Mesendoderm (in vitro differentiated cells): ENCODE data around the gene HGFAC.

Experiments used
- DNase-seq: peaks from one replicate; pipeline ENCODE4 v3.0.0; 2013
- H2AK5ac ChIP-seq: 2 replicates; pipeline ENCODE4 v1.6.1; 2013; ENCODE audit warnings: low read length, inconsistent platforms
- H2BK120ac ChIP-seq: 2 replicates; pipeline ENCODE4 v1.6.1; 2013; ENCODE audit warnings: low read depth, mild to moderate bottlenecking, low read length, moderate library complexity, mixed read lengths
- H2BK15ac ChIP-seq: replicated peaks from 2 replicates; pipeline ENCODE4 v1.6.1; 2013; ENCODE audit warnings: low read depth, mild to moderate bottlenecking, moderate library complexity
- H2BK5ac ChIP-seq: 2 replicates; pipeline ENCODE4 v1.6.1; 2013; ENCODE audit warnings: low read length, inconsistent platforms
- H3K18ac ChIP-seq: 2 replicates; pipeline ENCODE4 v1.6.1; 2013; ENCODE audit warnings: mild to moderate bottlenecking, low read length, mixed read lengths
- H3K23ac ChIP-seq: one replicate; pipeline ENCODE4 v1.6.1; 2013; ENCODE audit warnings: low read length
- H3K27ac ChIP-seq: 2 replicates; pipeline ENCODE4 v1.5.1; 2013; ENCODE audit warnings: low read depth, mild to moderate bottlenecking, inconsistent platforms, low read length, moderate library complexity
- H3K27me3 ChIP-seq: 2 replicates; pipeline ENCODE4 v1.6.1; 2013; ENCODE audit warnings: low read length, control low read depth, mild to moderate bottlenecking, inconsistent platforms; ENCODE audit not compliant: insufficient read depth, poor library complexity
- H3K36me3 ChIP-seq: 2 replicates; pipeline ENCODE4 v1.6.1; 2013; ENCODE audit warnings: low read length, inconsistent platforms; ENCODE audit not compliant: control insufficient read depth, insufficient read depth
- H3K4ac ChIP-seq: one replicate; pipeline ENCODE4 v1.6.1; 2013; ENCODE audit warnings: low read depth, mild to moderate bottlenecking, low read length, moderate library complexity
- H3K4me1 ChIP-seq: 2 replicates; pipeline ENCODE4 v1.6.1; 2013; ENCODE audit warnings: low read depth, low read length, inconsistent platforms; ENCODE audit not compliant: control insufficient read depth
- H3K4me2 ChIP-seq: 2 replicates; pipeline ENCODE4 v1.6.1; 2013; ENCODE audit warnings: low read length
- H3K4me3 ChIP-seq: 2 replicates; pipeline ENCODE4 v1.5.1; 2013; ENCODE audit warnings: mild to moderate bottlenecking, low read length
- H3K56ac ChIP-seq: one replicate; pipeline ENCODE4 v1.6.1; 2013; ENCODE audit warnings: low read length
- H3K79me1 ChIP-seq: 2 replicates; pipeline ENCODE4 v1.6.1; 2013; ENCODE audit warnings: low read length, inconsistent platforms
- H3K79me2 ChIP-seq: 2 replicates; pipeline ENCODE4 v1.6.1; 2013; ENCODE audit warnings: mild to moderate bottlenecking, low read length; ENCODE audit not compliant: control insufficient read depth, insufficient read depth
- H3K9ac ChIP-seq: 2 replicates; pipeline ENCODE4 v1.6.1; 2013; ENCODE audit warnings: low read length, inconsistent platforms
- H4K5ac ChIP-seq: one replicate; pipeline ENCODE4 v1.6.1; 2013; ENCODE audit warnings: low read length
- H4K8ac ChIP-seq: one replicate; pipeline ENCODE4 v1.6.1; 2013; ENCODE audit warnings: low read depth, mild to moderate bottlenecking, control low read depth, low read length, moderate library complexity
- WGBS: extraction: QIAGEN DNeasy Blood & Tissue Kit; methylation state at CpG from one replicate; pipeline ENCODE4 v1.1.7; 2013; ENCODE audit warnings: low lambda C conversion rate, missing lambda C conversion rate; ENCODE audit not compliant: insufficient coverage; ENCODE audit errors: extremely low coverage; 5-methylcytosine and 5-hydroxymethylcytosine counted together

The HGFAC gene

DNA sequence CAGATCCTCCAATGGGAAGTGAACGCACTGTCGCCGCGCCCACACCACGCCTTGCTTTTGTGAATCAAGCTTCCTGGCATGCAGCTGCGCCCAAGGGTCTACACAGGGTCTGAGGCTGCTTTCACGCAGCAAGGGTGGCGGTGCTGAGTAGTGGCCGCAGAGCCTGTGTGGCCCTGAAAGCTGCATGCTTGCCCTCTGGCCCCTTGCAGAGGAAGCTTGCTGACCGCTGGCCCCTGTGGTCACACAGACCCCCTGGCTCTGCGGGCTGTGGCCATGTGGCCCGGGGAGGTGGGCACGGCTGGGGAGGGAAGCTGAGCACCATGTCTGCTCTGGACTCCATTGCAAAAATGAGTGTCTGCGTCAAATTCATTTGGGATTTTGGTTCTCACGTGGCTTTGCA, 30.1 kb downstream of the HGFAC start:
- no peak overlapping the region for H4K8ac ChIP-seq
- no peaks in the 10 kb centered on the region for H3K79me1 ChIP-seq
- no peaks in the 10 kb centered on the region for H3K27me3 ChIP-seq
- DNase-seq: no peak
- no peak overlapping the region for H3K4me2 ChIP-seq
- H3K4me3 ChIP-seq: no peak overlapping the region
- H3K27ac ChIP-seq: no peak overlapping the region
- H3K23ac ChIP-seq: no peak overlapping the region
- no peaks in the 10 kb centered on the region for H3K79me2 ChIP-seq
- no peak overlapping the region for H4K5ac ChIP-seq
- no peak overlapping the region for H2BK120ac ChIP-seq
- H2BK5ac ChIP-seq: no peak overlapping the region
- no CpG with 5 or more reads among the region's 15 CpGs for WGBS
- H3K4me1 ChIP-seq: no peaks in the 10 kb centered on the region
- H3K9ac ChIP-seq: no peak overlapping the region
- no peak overlapping the region for H3K4ac ChIP-seq
- no peak overlapping the region for H3K18ac ChIP-seq
- no peak overlapping the region for H3K56ac ChIP-seq
- no peaks in the 10 kb centered on the region for H3K36me3 ChIP-seq
- H2BK15ac ChIP-seq: no peak overlapping the region
- H2AK5ac ChIP-seq: no peak overlapping the region

DNA sequence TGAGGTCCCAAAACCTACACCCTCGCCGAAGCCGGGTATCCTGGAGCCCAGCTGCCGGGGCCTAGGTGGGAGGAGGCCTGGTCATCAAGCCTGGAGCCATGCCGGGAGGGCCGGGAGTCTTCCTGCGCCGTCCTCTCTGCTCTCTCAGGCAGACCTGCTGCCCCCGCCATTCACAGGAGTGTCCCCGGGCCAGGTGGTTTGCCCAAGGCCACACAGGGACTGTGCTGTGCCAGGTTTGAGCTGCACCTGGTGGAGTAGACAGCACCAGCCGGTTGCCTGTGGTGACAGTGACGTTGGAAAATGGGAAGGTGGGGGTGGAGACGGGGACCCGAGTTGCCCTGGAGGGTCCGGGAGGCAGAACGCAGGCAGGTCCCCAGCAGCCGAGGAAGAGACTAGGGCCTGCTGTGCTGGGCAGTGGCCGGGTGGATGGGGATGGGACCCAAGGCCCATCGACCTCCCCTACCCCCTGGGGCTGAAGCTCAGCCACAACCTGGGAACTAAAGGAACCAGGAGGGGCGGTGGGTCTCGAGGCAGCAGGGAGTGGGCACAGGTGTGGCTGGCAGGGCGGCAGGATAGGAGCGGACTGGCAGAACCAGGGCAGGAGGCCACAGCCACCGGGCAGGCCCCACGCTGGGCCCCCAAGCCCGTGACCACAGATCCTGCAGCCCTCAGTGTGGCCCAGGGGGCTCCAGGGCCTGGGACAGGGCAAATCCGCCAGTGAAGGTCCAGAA, 30.8 kb downstream of the HGFAC start:
- Histone ChIP-seq H4K8ac (no peak overlapping the region), H3K9ac (no peak overlapping the region), H3K27ac (no peak overlapping the region), H4K5ac (no peak overlapping the region), H3K36me3 (no peaks in the 10 kb centered on the region), H3K79me2 (no peaks in the 10 kb centered on the region), H3K4ac (no peak overlapping the region), H3K4me3 (no peak overlapping the region), H3K27me3 (no peaks in the 10 kb centered on the region), H3K4me1 (no peaks in the 10 kb centered on the region), H2BK5ac (no peak overlapping the region), H2AK5ac (no peak overlapping the region), H3K23ac (no peak overlapping the region), H2BK120ac (no peak overlapping the region), H3K79me1 (no peaks in the 10 kb centered on the region), H3K18ac (no peak overlapping the region), H3K4me2 (no peak overlapping the region), H3K56ac (no peak overlapping the region), H2BK15ac (no peak overlapping the region)
- no peak for DNase-seq
- WGBS: no CpG with 5 or more reads among the region's 27 CpGs

DNA sequence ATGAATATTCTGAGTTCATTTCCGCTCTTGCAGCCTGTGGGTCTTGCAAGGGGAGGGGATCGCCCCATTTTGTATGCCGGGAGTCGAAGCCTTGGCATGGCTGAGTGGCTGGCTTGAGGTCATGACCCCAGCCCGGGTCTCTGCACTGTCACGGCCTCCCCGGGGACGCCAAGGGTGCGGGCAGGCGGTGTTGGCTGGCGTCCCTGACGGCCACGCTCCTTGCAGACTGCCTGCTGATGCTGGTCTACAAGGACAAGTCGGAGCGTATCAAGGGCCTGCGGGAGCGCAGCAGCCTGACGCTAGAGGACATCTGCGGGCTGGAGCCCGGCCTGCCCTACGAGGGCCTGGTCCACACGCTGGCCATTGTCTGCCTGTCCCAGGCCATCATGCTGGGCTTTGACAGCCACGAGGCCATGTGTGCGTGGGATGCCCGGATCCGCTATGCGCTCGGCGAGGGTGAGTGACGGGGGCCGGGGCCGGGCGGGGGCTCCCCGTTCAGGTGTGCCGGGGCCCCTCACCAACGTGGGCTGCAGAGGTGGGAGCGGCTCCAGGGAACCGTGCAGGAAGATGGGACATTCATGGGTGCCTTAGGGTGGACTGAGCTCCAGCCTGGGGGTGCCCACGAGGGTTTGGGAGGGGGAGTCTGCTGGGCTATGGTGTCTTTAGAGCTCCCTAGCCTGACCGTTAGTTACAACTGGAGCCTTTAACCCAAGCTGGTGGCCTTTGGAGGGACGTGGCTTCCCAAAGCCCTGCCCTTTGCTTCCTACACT, 31.6 kb downstream of the HGFAC start:
- H3K9ac ChIP-seq: no peak overlapping the region
- H2BK15ac ChIP-seq: no peak overlapping the region
- H3K23ac ChIP-seq: no peak overlapping the region
- H3K4ac ChIP-seq: no peak overlapping the region
- H3K27ac ChIP-seq: no peak overlapping the region
- no peak overlapping the region for H2BK120ac ChIP-seq
- no peak overlapping the region for H3K56ac ChIP-seq
- H3K79me2 ChIP-seq: no peaks in the 10 kb centered on the region
- H3K27me3 ChIP-seq: no peaks in the 10 kb centered on the region
- no peak overlapping the region for H3K18ac ChIP-seq
- H4K5ac ChIP-seq: no peak overlapping the region
- H3K4me3 ChIP-seq: no peak overlapping the region
- H3K79me1 ChIP-seq: no peaks in the 10 kb centered on the region
- H4K8ac ChIP-seq: no peak overlapping the region
- DNase-seq: no peak
- no peak overlapping the region for H3K4me2 ChIP-seq
- no peak overlapping the region for H2BK5ac ChIP-seq
- H3K4me1 ChIP-seq: no peaks in the 10 kb centered on the region
- no CpG with 5 or more reads among the region's 41 CpGs for WGBS
- no peaks in the 10 kb centered on the region for H3K36me3 ChIP-seq
- no peak overlapping the region for H2AK5ac ChIP-seq

DNA sequence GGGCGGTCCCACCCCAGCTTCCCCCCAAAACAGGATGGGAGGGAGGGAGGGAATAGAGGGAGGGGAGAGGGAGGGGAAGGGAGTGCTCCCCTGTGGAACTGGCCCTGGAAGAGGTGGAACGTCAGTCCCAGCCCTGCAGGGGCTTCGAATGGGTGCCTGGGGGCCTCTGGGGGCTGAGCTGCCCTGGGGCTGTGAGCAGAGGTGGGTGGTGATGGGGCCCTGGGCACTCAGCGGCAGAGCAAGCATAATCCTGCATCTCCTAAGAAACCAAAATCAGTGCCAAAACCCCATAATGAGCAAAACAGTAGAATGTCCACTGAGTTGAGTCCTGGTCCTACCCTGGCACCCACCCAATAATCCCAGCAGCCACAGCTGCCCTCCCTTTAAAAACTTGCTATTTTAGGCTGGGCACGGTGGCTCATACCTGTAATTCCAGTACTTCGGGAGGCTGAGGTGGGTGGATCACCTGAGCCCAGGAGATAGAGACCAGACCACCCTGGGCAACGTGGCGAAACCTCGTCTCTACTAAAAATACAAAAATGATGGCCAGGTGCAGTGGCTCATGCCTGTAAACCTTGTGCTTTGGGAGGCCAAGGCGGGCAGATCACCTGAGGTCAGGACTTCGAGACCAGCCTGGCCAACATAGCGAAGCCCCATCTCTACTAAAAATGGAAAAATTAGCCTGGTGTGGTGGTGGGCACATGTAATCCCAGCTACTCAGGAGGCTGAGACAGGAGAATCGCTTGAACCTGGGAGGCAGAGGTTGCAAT, 32.4 kb downstream of the HGFAC start:
- no peaks in the 10 kb centered on the region for H3K36me3 ChIP-seq
- no peak overlapping the region for H3K27ac ChIP-seq
- no peak overlapping the region for H2AK5ac ChIP-seq
- no peak overlapping the region for H3K9ac ChIP-seq
- H3K4ac ChIP-seq: no peak overlapping the region
- no peak overlapping the region for H3K23ac ChIP-seq
- H3K4me3 ChIP-seq: no peak overlapping the region
- no peak overlapping the region for H4K5ac ChIP-seq
- H2BK120ac ChIP-seq: no peak overlapping the region
- no peak overlapping the region for H2BK15ac ChIP-seq
- no CpG with 5 or more reads among the region's 13 CpGs for WGBS
- H3K4me1 ChIP-seq: no peaks in the 10 kb centered on the region
- DNase-seq: no peak
- no peak overlapping the region for H4K8ac ChIP-seq
- H2BK5ac ChIP-seq: no peak overlapping the region
- no peak overlapping the region for H3K18ac ChIP-seq
- H3K27me3 ChIP-seq: no peaks in the 10 kb centered on the region
- H3K56ac ChIP-seq: no peak overlapping the region
- H3K4me2 ChIP-seq: no peak overlapping the region
- no peaks in the 10 kb centered on the region for H3K79me2 ChIP-seq
- no peaks in the 10 kb centered on the region for H3K79me1 ChIP-seq

DNA sequence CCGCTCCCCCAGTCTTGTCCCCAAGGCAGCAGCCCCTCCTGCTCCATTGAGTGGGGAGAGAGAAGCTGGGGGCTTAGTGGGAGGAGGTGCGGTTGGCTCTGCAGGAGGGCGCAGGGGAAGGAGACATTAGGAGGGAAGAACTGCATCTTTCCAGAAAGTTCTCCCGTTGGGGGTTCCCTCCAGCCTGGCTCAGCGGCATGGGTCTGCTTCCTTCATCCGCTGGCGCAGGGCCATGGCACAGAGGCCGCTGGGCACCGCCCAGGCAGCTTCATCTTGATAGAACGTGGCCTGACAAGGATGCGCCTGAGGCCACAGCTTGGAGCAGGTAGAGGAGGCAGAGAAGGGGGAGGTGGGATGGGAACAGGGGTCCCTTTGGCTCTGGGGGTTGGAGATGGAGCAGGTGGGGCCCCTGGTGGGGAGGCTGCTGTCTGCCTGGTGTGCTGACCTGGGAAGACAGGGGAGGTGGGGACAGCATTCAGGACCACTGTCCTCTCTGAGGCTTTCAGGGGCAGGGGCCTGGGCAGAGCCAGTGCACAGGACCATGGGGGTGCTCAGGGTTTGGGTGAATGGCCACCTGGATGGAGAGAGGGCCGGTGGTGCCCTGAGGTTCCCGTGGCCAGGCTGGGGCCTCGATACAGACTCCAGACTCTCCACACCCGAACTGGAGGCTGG, 33.4 kb downstream of the HGFAC start:
- H4K8ac ChIP-seq: no peak overlapping the region
- no peak overlapping the region for H3K23ac ChIP-seq
- no peak overlapping the region for H2BK5ac ChIP-seq
- H2BK120ac ChIP-seq: no peak overlapping the region
- no peak overlapping the region for H3K4me2 ChIP-seq
- H3K9ac ChIP-seq: no peak overlapping the region
- H2BK15ac ChIP-seq: no peak overlapping the region
- no peaks in the 10 kb centered on the region for H3K79me2 ChIP-seq
- no peak overlapping the region for H3K4ac ChIP-seq
- no peak for DNase-seq
- H2AK5ac ChIP-seq: no peak overlapping the region
- H3K4me3 ChIP-seq: no peak overlapping the region
- H3K4me1 ChIP-seq: no peaks in the 10 kb centered on the region
- no peak overlapping the region for H3K56ac ChIP-seq
- H3K79me1 ChIP-seq: no peaks in the 10 kb centered on the region
- H3K27ac ChIP-seq: no peak overlapping the region
- no peak overlapping the region for H3K18ac ChIP-seq
- no peaks in the 10 kb centered on the region for H3K27me3 ChIP-seq
- no CpG with 5 or more reads among the region's 15 CpGs for WGBS
- no peak overlapping the region for H4K5ac ChIP-seq
- H3K36me3 ChIP-seq: no peaks in the 10 kb centered on the region
